AG10803 (cell line): ENCODE data around the gene ZBTB20.

Experiments used
- DNase-seq: peaks from one replicate; pipeline ENCODE4 v3.0.0; 2010; ENCODE audit warnings: low read depth
- H3K4me3 ChIP-seq: 2 replicates; pipeline ENCODE4 v1.5.1; 2011; ENCODE audit warnings: mild to moderate bottlenecking, low read length, control low read depth
- TF ChIP-seq, protein P1 (sequence below): conservative IDR thresholded peaks from 2 replicates; pipeline ENCODE4 v1.5.1; 2011; ENCODE audit warnings: mild to moderate bottlenecking, low read length, control low read depth, inconsistent platforms

Gene ZBTB20

DNA sequence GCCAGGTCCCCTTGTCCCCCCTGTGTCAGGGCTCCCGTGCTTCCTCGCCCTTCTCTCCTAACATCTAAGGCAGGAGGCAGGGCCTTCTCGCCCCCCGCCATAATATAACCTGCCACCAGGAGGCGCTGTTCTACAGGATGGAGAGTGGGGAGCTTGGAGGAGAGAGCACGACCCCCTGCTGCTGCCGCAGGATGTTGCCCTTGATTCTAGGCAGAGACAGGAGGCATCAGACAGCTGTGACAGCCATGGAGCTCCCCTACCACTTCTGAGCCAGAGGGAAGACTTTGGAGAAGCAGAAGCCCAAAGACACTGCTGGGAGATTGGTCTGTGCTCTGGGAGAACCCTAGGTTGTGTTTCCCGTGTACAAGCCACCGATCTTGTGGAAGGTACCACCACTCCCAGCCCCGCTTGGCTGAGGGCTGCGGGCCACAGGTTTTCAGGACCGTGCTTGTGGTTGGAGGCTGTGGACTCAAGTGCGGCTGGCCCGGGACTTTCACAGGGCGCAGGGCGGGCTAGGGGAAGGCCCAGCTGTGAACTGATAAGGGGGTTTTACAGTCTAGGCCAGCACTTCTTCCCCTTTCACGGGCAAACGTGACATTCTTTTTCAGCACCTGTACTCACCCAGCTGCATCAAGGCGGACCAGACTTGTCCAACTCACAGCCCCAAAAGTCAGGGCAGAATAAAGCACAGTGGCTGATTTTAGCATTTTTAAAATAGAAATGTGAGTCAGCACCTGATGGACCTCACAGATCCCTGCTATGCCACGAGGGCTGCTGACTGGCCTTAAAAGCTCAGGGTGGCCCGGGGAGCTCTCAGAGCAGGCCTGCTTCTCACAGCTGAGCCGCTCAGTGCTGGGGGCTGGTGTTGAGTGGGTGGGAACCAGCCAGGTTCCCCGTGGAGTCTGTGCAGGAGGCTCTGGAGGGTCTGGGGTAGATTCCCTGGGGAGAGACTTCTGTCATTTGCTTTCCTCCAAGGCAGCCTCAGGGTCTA lies 855.9 kb downstream of the ZBTB20 start:
- TF ChIP-seq, protein P1, sequence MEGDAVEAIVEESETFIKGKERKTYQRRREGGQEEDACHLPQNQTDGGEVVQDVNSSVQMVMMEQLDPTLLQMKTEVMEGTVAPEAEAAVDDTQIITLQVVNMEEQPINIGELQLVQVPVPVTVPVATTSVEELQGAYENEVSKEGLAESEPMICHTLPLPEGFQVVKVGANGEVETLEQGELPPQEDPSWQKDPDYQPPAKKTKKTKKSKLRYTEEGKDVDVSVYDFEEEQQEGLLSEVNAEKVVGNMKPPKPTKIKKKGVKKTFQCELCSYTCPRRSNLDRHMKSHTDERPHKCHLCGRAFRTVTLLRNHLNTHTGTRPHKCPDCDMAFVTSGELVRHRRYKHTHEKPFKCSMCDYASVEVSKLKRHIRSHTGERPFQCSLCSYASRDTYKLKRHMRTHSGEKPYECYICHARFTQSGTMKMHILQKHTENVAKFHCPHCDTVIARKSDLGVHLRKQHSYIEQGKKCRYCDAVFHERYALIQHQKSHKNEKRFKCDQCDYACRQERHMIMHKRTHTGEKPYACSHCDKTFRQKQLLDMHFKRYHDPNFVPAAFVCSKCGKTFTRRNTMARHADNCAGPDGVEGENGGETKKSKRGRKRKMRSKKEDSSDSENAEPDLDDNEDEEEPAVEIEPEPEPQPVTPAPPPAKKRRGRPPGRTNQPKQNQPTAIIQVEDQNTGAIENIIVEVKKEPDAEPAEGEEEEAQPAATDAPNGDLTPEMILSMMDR: peak; percentile 66
- H3K4me3 ChIP-seq: no peak overlapping the region

DNA sequence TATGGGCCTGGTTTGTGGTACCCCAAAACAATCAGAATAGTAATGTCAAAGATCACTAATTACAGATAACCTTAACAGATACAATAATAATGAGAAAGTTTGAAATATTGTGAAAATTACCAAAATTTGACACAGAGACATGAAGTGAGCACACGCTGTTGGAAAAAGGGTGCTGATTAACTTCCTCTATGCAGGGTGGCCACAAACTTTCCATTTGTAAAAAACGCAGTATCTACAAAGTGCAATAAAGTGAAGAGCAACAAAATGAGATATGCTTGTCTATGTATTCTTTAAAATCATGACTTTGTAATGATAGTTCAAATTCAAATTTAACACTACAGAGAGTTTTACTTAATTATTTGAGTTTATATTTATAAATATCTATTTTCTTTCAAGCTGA lies 860.8 kb downstream of the ZBTB20 start:
- TF ChIP-seq, protein P1: no peak
- no peak overlapping the region for H3K4me3 ChIP-seq
- DNase-seq: no peak

More for the DNA sequence above, 855.9 kb downstream of the ZBTB20 start:
- DNase-seq: peak; percentile 42

DNA sequence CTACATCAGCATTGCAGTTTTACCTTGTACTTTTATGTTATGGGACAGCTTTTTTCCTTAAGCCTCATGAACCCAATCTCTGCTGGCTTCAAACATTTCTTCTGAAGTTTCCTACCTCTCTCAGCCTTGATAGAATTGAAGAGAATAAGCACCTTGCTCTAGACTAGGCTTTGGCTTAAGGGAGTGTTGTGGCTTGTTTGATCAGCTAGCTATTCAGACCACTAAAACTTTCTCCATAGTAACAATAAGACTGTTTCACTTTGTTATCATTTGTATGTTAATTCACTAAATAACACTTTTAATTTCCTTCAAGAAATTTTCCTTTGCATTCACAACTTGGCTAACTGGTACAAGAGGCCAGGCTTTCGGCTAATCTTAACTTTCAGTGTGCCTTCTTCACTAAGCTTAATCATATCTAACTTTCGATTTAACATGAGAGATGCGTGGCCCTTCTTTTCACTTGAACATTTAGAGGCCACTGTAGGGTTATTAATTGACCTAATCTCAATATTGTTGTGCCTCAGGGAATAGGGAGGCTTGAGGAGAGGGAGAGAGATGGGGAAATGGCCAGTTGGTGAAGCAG lies 861.3 kb downstream of the ZBTB20 start:
- H3K4me3 ChIP-seq: no peak overlapping the region
- TF ChIP-seq, protein P1: no peak
- DNase-seq: no peak

DNA sequence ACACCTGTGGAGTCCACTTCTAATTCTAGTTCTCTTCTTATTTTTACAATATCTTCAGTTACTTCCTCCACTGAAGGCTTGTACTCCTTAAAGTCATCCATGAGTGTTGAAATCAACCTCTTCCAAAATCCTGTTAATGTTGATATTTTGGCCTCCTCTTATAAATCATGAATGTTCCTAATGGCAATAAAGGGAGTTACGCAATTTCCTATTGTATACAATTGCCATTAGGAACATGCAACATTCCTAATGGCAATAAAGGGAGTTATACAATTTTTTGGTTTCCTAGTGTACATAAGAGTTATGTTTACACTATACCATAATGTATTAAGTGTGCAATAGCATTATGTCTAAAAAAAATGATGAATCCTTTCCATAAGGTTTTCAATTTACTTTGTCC lies 862.4 kb downstream of the ZBTB20 start:
- TF ChIP-seq, protein P1: no peak
- H3K4me3 ChIP-seq: no peak overlapping the region
- no peak for DNase-seq
